Pons (tissue), 1 donor: ENCODE results near the gene DDX1.
"Not testable (repeated sequence)": the region's sequence is repeated elsewhere in the genome, so short reads cannot be mapped to it uniquely, and the experiment has no call there.

ENCODE experiments used
- DNase-seq: peaks from one replicate; pipeline ENCODE4 v3.0.0-alpha.2; 2016; ENCODE audit warnings: low spot score

The DDX1 gene

DNA sequence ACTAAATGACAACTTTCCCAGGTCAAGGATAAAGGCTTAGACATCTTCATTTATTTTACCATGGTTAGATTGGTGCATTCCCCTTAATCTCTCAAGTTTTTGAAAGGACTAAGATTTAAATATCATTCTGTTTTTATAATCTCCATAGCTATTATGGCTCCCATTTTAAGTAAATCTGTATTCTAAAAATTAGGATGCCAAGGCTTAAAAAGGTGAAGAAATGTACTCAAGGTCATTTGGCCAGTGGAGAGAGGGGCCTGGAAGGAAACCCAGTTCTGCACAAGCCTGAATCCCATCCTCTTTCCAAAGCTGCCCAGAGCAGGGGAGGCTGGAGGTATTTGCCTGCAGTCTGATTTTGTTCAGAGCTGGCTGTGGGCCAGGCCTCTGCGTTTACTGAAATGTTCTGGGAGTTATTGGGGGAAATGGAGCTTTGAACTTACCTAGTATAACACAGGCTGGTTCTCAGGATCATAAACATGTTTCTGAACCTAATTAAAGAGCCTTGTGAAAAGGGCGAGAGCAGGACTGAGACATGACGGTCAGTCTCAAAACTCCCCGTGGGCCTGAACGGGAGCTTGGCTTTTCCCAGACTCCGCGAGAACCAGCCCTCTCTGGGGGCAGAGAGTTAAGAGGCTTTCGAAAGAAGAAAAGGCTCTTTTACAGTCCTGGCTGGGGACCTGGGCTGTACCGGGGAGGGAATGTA is 85.6 kb downstream of the DDX1 start:
- no peak for DNase-seq

DNA sequence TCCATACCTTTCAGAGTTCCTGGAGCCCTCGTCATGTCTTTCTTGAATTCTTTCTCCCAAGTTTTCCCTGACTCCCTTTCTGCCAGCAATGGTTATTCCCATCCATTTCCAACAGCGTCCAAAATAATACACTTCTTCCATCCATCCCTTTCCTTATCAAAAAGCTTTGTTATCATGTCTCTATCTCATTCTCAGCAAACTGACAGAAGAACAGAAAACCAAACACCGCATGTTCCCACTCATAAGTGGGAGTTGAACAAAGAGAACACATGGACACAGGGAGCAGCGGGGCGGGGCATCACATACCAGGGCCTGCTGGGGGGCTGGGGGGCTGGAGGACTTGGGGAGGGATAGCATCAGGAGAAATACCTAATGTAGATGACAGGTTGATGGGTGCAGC is 86.7 kb downstream of the DDX1 start:
- DNase-seq, result no peak

DNA sequence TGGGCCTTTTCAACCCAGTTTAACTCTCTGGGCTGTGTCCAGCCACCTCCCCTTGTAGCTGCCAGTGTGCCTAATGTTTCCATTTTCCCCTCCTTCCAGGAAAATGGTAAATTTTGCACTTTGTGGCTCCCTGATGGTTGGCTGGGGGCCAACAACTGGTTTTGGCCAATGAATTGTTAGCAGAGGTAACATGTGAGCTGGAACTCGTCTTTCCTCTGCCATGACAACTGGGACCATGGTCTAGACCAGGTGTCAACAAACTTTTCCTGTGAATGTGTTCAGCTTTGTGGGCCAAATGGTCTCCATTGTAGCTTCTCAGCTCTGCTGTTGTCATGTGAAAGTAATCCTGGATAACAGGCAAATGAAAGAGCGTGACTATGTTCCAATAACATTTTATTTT is 87.2 kb downstream of the DDX1 start:
- DNase-seq, result no peak

GRCh38 chr2:15679386-15679924 is 87.8 kb downstream of the DDX1 start:
- no peak for DNase-seq

GRCh38 chr2:15680132-15680531 is 88.5 kb downstream of the DDX1 start:
- DNase-seq, result not testable (repeated sequence)
